Left renal cortex interstitium (tissue), 4 donors: ENCODE measurements around the gene METRN. TPM values are rescaled to one million over a fixed set of nuclear protein-coding genes. Genes with fewer than 3 reads are reported as not detected.
"Not testable (repeated sequence)": the region's sequence is repeated elsewhere in the genome, so short reads cannot be mapped to it uniquely, and the experiment has no call there.

Experiments used
- DNase-seq, 4 donors: peaks; one replicate each; pipeline ENCODE4 v3.0.0-alpha.2; 2013; ENCODE audit warnings: low read depth in 4 of 4, low spot score in 2 of 4, missing footprints in 1 of 4
- polyA plus RNA-seq, 4 donors: library from polyadenylated mRNA; unstranded; fragments of 120-200 nt; gene quantifications; one replicate each; pipeline ENCODE4 v1.2.1, GENCODE V29; 2013; ENCODE audit not compliant: insufficient read length in 4 of 4

METRN gene
- polyA plus RNA-seq, 4 donors, result 4.7 to 14.0 (median 11.8) TPM

DNA sequence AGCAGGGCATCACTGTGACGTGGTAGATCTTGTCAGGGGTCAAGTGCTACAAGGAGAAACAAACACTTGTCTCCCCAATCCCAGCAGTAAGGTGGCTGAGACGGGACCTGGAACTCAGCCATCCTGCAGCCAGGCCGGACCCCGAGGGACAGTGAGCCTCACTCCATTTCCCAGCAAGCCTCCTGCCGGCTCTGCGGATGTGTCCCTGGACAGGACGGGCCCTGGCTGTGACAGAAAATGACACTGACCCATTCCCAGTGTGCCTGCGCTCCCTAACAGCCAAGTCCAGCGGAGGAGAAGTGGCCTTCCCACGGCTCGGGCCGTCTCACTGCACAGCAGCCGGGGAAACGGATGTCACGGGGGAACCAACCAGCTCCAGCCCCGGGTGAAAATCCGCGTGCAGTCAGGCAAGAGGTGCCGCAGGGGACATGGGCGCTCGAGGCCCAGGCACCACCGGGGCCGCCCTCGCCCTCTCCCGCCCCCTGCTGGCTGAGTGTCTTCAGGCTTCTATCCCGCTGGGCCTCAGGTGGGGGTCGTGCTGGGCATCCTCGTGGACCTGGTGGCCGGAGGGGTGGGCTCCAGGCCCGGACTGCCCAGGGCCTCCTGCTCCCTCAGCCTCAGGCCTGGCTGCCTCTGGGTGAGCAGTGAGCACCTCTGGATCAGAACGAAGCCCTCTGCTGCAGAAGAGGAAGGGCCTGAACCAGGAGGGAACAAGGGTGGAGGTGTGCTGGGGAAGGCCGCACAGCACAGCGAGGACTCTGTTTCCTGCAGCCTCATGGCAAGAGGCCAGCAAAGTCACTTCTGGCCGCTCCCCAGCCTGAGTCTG, 18.7 kb downstream of the METRN start:
- DNase-seq, result no peak

DNA sequence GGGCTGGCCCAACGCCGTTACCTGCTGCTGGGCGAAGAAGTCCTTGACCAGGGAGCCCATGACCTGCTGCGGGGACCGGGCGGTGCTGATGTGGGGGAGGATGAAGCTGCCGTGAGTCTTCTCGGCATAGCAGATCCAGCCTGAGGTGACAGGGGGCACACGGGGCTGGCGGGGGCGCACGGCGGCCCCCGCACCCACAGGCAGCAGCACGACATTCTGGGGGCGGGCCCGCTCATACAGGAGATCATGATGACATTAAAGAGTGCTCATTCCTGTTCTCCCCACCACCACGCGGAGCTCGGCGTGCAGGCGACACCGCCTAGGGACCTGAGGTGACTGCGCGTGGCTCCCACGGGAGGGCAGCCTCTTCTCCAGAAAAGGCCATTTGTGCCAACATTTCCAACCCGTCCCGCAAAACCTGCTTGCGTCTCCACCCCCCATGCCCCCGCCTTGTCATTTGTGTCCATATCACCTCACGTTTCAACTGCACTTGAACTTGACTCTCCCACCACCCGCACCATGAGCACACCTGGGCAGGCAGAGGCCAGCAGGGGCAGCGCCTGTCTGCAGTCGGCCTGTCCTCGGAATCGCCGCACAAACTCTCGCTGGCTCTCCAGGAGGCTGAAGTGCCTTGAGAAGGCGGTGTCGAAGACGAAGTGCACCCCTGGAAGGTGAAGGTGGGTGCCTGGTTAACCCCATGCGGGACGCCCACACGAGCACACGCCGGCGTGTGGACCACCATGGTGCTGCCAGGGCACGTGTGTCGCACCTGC, 19.5 kb downstream of the METRN start:
- DNase-seq, result no peak

DNA sequence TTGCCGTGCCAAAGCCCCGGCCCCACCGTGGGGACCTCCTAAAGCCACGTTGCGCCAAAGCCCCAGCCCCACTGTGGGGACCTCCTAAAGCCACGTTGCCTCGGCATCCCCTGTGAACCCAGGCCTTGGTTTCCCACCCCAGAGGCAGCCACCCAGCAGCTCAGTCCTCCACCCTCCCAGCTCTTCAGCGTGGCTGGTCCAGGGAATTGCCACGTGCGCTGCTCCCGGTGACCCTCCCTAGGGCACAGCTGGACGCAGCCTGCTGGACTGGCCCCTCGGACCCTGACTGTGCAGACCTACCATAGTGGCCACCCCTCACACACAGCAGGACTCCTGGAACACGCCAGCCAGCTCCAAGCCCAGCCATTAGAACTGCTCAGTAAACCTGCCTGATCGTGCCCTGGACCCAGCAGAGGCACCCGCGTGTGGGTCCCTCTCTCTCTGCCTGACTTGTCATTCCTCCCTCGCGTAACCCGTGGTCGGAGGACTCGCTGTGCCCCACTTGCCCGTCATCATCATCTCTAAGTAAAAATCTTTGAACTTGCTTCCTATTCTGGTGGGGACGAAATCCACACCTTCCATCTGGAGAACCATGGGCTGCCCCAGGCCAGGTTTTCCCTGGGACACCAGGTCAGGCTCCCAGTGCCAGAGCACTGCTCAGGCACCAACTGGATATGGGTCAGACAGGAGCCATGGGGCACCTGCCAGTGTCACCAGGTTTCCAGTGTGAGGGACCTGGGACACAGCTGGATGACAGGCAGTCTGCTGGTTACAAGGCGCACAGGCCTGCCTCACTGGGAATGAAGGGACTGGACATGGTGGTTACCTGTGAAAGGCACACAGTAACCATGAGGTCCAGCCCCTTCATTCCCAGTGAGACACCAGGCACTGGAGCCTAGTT, 20.3 kb downstream of the METRN start:
- DNase-seq, result no peak

- DNase-seq, result no peak
These were observed 21.1 kb downstream of the METRN start for GRCh38 chr16:735982-736453.

DNA sequence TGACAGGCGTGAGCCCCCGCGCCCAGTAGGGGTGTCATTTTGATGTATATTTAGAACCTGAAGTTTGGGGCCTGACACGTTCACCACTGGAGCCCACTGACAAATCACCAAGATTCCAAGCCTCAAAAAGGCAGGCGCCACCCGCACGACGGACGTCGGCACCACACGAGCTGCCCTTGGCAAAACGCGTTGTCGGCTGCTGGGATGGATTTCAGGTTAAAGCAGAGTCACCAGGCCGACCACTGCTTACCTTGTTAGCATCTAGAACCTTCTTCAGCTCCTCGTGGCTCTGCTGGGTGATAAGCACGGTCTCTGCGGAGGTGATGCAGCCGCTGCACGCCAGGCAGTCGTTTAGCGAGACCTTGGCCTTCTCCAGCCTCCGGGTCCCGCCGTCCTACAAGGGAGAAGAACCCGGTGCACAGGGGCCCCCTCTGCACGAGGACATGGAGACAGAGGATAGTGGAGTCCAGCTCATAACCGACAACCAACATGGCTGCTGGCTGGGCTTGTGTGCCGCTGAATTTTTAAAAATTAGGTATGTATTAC, 22.1 kb downstream of the METRN start:
- DNase-seq, result no peak

DNA sequence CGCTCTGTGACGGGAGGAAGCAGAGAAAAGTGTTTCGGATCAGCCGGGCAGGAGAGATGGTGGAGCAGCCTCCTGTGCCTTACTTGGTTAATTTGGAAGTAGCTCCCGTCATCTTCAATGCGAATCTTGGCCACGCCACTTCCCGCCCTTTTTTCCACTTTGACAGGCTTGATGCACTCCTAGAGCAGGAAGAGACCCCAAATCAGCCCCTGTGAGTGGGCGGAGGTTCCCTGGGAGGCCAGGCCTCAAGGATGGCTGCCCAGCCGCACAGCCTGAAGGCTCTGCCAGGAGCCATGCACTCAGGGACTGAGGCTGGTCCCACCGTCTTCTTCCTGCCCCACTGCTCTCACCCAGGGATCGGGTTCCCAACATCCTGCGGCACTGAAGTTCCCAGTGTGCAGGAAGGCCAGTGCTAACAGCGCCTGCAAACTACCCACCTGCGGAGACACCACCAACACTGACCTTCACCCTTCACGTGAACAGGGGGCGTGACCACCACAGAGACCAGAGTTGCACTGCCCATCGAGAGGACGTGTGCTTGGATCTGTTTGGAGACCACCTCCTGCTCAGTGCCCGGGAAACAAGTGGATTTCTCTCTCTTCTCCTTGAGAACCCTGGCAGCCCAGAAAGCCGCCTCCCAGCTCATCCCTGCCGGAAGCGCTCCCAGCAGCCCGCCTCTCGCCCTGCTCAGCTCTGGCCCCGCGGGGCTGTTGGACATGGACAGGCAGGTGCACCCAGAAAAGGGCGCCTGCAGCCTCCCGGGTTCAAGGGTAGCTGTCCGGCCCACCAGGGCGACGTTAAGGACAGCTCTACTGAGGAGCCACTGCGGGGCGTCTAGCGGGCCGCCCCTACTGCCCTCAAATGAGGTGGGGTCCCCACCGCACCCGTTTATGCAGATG, 24.9 kb downstream of the METRN start:
- DNase-seq, result no peak

DNA sequence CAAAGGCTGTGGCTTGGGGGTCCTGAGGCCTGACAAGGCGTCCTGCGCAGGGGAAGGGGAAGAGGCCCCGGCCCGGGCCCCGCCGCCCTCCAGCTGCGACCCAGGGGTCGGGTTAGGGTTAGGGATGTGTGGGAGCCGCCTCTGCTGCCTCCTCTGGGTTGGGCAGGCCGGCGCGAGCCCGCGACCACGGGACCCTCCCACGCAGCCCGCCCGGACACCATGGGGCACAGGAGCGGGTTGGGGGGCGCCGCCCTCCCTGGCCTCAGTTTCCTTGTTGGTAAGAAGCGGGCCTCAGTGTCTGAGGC, 25.5 kb downstream of the METRN start:
- no peak for DNase-seq

- DNase-seq, result peak in 3 of 4 donors; percentile 74 to 77 (median 75)
These were observed 26.0 kb downstream of the METRN start, which contains the start of gene CIAO3 for GRCh38 chr16:740764-741505. TSS of gene CIAO3 (minus strand) at chr16:740997. CDS start at chr16:740985, 12 bp downstream.

DNA sequence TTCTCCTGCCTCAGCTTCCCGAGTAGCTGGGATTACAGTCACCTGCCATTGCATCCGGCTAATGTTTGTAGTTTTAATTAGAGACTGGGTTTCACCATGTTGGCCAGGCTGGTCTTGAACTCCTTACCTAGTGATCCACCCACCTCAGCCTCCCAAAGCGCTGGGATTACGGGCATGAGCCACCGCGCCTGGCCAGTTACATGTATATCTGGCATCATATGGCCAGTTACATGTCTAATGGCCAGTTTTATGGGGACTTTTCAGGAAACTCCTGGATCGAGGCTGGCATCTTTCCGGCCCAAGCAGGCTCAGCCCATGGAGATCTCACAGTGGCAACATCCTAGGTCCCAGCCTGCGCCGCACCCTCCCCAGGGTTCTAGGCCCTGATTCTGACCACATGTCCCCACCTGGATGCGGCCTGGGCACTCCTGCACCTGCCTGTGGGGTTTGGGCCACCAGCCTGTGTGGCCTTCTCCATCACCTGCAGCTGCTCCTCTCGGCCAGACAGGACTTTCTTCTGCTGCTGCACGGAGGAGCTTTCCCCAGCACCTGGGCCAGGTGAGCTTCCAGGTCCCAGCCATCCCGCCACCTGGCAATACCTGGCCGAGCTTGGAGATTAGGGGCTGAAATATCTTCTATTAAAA, 27.2 kb downstream of the METRN start:
- DNase-seq, result no peak

DNA sequence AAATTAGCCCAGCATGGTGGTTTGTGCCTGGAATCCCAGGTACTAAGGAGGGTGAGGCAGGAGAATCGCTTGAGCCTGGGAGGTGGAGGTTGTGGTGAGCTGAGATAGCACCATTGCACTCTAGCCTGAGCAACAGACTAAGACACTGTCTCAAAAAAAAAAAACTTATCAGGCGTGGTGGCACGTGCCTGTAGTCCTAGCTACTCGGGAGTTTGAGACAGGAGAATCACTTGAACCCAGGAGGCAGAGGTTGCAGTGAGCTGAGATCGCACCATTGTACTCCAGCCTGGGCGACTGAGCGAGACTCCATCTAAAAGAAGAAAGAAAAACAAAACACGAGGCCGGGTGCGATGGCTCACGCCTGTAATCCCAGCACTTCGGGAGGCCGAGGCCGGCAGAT, 28.0 kb downstream of the METRN start:
- DNase-seq, result not testable (repeated sequence)

- no peak for DNase-seq
These were observed 29.0 kb downstream of the METRN start for GRCh38 chr16:743794-744500.

GRCh38 chr16:745739-746138, 30.8 kb downstream of the METRN start:
- DNase-seq, result no peak

DNA sequence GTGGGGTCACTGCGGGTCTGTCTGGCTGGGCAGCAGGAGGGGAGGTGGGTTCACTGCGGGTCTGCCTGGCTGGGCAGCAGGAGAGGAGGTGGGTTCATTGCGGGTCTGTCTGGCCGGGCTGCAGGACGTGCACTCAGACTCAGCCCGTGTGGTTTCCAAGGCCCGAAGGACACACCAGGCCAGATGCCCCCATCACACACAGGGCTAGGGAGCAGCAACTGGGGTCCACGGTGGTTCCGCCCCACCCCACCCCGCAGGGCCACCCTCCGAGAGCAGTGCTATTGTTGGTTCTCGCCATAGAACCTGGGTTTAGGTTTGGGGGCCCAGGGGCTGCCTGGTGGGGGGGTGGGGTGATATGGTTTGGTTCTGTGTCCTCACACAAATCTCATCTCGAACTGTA, 31.7 kb downstream of the METRN start:
- DNase-seq, result no peak

DNA sequence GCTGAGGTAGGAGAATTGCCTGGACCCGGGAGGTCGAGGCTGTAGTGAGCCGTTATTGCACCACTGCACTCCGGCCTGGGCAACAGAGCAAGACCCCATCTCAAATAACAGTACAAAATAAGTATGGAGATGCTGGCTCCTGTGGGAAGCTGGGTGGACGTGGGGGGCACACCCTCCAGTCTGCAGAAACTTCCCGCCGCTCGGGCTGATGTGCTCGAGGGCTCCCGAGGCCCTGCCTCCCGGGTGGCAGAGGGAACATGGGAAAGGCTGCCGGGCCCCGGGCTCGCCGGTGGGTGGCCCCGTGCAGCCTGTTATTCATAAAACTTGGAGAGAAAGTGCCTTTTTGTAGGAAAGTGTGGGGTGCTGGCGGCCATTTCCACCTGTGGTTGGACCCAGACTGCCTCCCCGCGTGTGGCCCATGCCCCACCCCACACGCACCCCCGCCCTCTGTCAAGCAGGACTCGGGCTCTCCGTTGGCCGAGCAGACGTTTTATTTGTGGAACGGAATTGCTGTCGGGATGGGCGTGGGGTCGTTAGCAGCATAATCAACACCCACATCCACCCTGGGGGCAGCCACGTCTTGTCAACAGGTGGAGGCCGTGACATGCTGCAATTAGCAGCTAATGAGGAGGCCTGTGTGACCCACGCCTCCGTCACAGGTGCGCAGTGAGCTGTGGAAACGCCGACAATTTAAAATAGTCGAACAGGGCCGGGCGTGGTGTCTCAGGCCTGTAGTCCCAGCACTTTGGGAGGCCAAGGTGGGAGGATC, 33.2 kb downstream of the METRN start:
- DNase-seq, result no peak

DNA sequence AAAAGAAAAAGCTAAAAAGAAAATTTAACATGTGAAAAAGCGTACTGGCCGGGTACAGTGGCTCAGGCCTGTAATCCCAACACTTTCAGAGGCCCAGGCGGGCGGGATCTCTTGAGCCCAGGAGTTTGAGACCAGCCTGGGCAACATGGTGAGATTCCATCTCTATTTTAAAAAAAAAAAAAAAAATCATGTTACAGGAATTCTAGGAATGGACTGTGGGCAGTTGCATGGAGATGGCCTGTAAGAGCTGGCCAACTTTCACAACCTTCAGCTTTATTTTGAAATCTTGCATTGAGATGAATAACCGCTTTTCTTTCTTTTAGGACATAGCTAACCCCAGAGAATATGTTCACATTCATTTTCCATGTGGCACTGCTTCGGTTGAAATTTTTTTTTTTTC, 34.1 kb downstream of the METRN start:
- no peak for DNase-seq

GRCh38 chr16:750485-750884, 35.6 kb downstream of the METRN start:
- DNase-seq, result no peak
